ENCODE results near the gene TMEM120B. TPM values are rescaled to one million over a fixed set of nuclear protein-coding genes. Genes with fewer than 3 reads are reported as not detected.
A peak's percentile ranks its signal among the peaks of the same experiment; 100 is the strongest.
"Not testable (repeated sequence)": the region's sequence is repeated elsewhere in the genome, so short reads cannot be mapped to it uniquely, and the experiment has no call there.

Gene TMEM120B
- total RNA-seq, 1 experiment from 2014 or later: 20.5 TPM

DNA sequence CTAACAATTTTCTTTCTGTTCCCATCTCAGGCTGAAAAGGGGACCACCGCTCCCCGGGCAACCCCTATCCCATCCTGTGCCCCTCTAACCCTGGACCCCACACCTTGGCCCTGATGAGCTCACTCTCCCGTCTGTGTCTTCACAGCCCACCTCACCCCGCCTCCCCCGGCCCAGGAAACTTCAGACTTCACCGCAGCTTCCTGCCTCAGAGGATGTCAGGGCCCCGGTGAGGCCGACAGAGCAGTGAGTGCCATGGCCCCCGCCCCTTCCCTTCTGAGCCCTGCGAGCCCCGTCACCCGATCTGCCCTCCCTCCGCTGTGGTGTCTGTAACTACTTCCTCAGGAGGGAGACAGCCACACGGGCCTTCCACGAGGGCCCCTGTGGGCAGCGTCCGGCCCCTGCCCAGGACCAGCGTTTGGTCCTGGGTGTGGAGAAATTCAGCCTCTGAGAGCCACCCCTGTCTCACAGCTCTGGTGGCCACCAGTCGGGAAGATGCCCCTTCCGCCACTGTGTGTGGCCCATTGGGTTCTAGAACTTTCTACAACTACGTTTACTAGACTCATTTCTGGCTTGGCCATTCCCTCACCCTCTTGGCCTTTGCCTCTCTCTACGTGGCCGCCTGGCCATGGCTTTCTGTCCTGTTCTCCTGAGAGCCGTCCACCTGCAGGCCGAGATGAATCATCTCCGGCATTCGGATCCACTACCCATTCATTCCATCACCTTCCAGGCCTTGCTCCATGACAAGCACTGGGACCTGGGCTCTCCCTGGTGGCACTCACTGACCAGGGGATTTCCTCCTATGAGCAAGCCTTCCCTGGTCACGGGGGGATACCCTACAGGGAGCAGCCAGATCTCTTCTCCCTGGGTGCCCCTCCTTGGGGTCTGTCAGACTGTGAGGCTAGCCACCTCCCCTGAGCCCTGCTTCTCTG is 77.5 kb downstream of the TMEM120B start:
- Histone ChIP-seq H3K4me3 (replicated peaks in 1 of 2; ENCODE audit: low read depth in 1 of 2, low read length in 2 of 2) (no peak overlapping the region), H3K27ac (ENCODE audit: low read depth, low read length) (peak overlapping the region; percentile 98), H3K4me1 (ENCODE audit: control insufficient read depth in 1 of 2, insufficient read depth in 2 of 2, low read length in 2 of 2) (peaks cover 66 to 93% of the 10 kb centered on the region in 2 experiments), H2AFZ (ENCODE audit: low read depth, low read length, poor library complexity, severe bottlenecking) (no peak overlapping the region), H3K79me2 (ENCODE audit: insufficient read depth, low read length) (peaks cover 66% of the 10 kb centered on the region), H3K9me2 (ENCODE audit: insufficient read depth) (no peaks in the 10 kb centered on the region), H3K4me2 (ENCODE audit: low read length) (peak overlapping the region; percentile 63), H3K9ac (ENCODE audit: low read length) (peak overlapping the region; percentile 43), H3K36me3 (ENCODE audit: control insufficient read depth in 1 of 2, insufficient read depth in 2 of 2, low read length in 2 of 2) (0 out of 4 replicates have a peak, but pooled peaks cover 2 to 9% of the 10 kb centered on the region in 2 experiments), H4K20me1 (ENCODE audit: insufficient read depth) (no peaks in the 10 kb centered on the region), H3K27me3 (ENCODE audit: insufficient read depth, low read length) (no peaks in the 10 kb centered on the region), H3K9me3 (ENCODE audit: control insufficient read depth in 1 of 2, insufficient read depth in 1 of 2, low read depth in 1 of 2, low read length in 2 of 2) (no peaks in the 10 kb centered on the region)
- CTCF ChIA-PET: interaction anchor here (1.1 kb wide), 1 partner anchor 13 kb away, joined by 3 read pairs; no protein-coding TSS in a partner anchor
- intact Hi-C loops (cut with micrococcal nuclease): no loop called here
- RAD21 ChIA-PET (ENCODE audit: low non-redundant PET in 1 of 2, low total read pairs in 2 of 2, uncharacterized antibody in 2 of 2, unreplicated experiment in 2 of 2): no interaction called here
- BruUV-seq (replicated peaks): no TSS peak
- no peak for DNase-seq (ENCODE audit: low read depth, low spot score)
- ATAC-seq: no peak
- POLR2A ChIA-PET: no interaction called here
- TF ChIP-seq POLR2AphosphoS5 (IDR thresholded peaks at IDR 0.05; ENCODE audit: low read depth, low read length) (no peak), SRF (IDR thresholded peaks at IDR 0.05; ENCODE audit: low read depth) (no peak), JUND (IDR thresholded peaks at IDR 0.05) (no peak)

DNA sequence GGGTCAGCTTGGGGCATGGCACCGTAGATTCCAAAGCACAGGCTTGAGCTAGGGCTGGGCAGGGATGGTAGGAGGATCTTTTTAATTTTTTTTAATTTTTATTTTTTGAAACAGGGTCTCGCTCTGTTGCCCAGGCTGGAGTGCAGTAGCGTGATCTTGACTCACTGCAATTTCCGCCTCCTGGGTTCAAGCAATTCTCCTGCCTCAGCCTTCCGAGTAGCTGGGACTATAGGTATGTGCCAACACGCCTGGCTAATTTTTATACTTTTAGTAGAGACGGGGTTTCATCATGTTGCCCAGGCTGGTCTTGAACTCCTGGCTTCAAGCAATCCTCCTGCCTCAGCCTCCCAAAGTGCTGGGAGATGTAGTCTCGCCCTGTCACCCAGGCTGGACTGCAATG is 78.2 kb downstream of the TMEM120B start:
- intact Hi-C loops (cut with micrococcal nuclease); H3K9me3 ChIP-seq (ENCODE audit: control insufficient read depth in 1 of 2, insufficient read depth in 1 of 2, low read depth in 1 of 2, low read length in 2 of 2); H3K36me3 ChIP-seq (ENCODE audit: control insufficient read depth in 1 of 2, insufficient read depth in 2 of 2, low read length in 2 of 2); DNase-seq (ENCODE audit: low read depth, low spot score); H3K9me2 ChIP-seq (ENCODE audit: insufficient read depth); H3K4me3 ChIP-seq (replicated peaks in 1 of 2; ENCODE audit: low read depth in 1 of 2, low read length in 2 of 2); POLR2A ChIA-PET; H2AFZ ChIP-seq (ENCODE audit: low read depth, low read length, poor library complexity, severe bottlenecking); RAD21 ChIA-PET (ENCODE audit: low non-redundant PET in 1 of 2, low total read pairs in 2 of 2, uncharacterized antibody in 2 of 2, unreplicated experiment in 2 of 2); H3K4me2 ChIP-seq (ENCODE audit: low read length); H4K20me1 ChIP-seq (ENCODE audit: insufficient read depth); BruUV-seq (replicated peaks); H3K27me3 ChIP-seq (ENCODE audit: insufficient read depth, low read length); ATAC-seq: not testable (repeated sequence)
- Histone ChIP-seq H3K9ac (ENCODE audit: low read length) (peak overlapping the region; percentile 43; the same call in 1 of the 2 replicates), H3K4me1 (ENCODE audit: control insufficient read depth in 1 of 2, insufficient read depth in 2 of 2, low read length in 2 of 2) (peaks cover 63 to 92% of the 10 kb centered on the region in 2 experiments), H3K27ac (ENCODE audit: low read depth, low read length) (peak overlapping the region; percentile 98; the same call in 1 of the 2 replicates), H3K79me2 (ENCODE audit: insufficient read depth, low read length) (peaks cover 63% of the 10 kb centered on the region)
- CTCF ChIA-PET: interaction anchor here (1.1 kb wide), 1 partner anchor 14 kb away, joined by 3 read pairs; no protein-coding TSS in a partner anchor

Data from HCT116 (cell line).